ENCODE measurements around the gene ZNF107.
A peak's percentile ranks its signal among the peaks of the same experiment; 100 is the strongest.

Gene ZNF107

DNA sequence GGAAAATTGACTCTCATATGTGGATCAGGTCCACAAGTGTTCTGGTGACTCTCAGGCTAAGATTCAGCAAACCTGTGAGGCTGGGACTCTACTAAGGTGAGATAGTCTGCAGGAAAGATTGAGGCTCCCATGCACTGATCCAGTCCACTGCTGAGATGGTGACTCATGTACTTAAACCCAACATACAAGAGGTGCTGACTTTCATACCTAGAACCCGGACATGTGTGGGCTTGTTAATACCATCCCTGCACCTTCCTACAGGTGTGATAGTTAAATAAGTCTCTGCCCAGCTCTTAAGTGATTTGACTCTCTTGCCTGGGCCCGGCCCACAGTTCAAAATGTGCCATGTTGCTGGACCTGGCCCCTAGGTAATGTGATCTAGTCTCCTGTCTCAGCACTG, 27.1 kb upstream of the ZNF107 start:
- no peak overlapping the region for H3K4me3 ChIP-seq (ENCODE audit: low read depth, low read length, poor library complexity, severe bottlenecking)
- H4K20me1 ChIP-seq (ENCODE audit: insufficient read depth, low read length) = no peaks in the 10 kb centered on the region
- no peaks in the 10 kb centered on the region for H3K79me2 ChIP-seq (ENCODE audit: insufficient read depth, low read length)
- no peaks in the 10 kb centered on the region for H3K4me1 ChIP-seq (ENCODE audit: insufficient read depth, low read length, severe bottlenecking)
- H3K4me2 ChIP-seq (ENCODE audit: low read length) = no peak overlapping the region
- no peak overlapping the region for H3K27ac ChIP-seq (ENCODE audit: low read depth, low read length, poor library complexity, severe bottlenecking)
- H3K9me3 ChIP-seq (ENCODE audit: low read length) = no peaks in the 10 kb centered on the region
- no peak for TF ChIP-seq EZH2 (IDR thresholded peaks at IDR 0.05; ENCODE audit: borderline replicate concordance, low read length)
- TF ChIP-seq, protein P1, sequence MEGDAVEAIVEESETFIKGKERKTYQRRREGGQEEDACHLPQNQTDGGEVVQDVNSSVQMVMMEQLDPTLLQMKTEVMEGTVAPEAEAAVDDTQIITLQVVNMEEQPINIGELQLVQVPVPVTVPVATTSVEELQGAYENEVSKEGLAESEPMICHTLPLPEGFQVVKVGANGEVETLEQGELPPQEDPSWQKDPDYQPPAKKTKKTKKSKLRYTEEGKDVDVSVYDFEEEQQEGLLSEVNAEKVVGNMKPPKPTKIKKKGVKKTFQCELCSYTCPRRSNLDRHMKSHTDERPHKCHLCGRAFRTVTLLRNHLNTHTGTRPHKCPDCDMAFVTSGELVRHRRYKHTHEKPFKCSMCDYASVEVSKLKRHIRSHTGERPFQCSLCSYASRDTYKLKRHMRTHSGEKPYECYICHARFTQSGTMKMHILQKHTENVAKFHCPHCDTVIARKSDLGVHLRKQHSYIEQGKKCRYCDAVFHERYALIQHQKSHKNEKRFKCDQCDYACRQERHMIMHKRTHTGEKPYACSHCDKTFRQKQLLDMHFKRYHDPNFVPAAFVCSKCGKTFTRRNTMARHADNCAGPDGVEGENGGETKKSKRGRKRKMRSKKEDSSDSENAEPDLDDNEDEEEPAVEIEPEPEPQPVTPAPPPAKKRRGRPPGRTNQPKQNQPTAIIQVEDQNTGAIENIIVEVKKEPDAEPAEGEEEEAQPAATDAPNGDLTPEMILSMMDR (IDR thresholded peaks at IDR 0.05; ENCODE audit: low read length) = no peak
- H3K9me2 ChIP-seq (ENCODE audit: low read depth, low read length) = no peaks in the 10 kb centered on the region
- no peak overlapping the region for H2AFZ ChIP-seq (ENCODE audit: low read length)
- no peaks in the 10 kb centered on the region for H3K36me3 ChIP-seq (ENCODE audit: insufficient read depth, low read length)
- H3K27me3 ChIP-seq (ENCODE audit: insufficient read depth, low read length) = no peaks in the 10 kb centered on the region
- H3F3A ChIP-seq (ENCODE audit: insufficient read depth, low read length) = no peaks in the 10 kb centered on the region
- H3K9ac ChIP-seq (ENCODE audit: low read length) = no peak overlapping the region

DNA sequence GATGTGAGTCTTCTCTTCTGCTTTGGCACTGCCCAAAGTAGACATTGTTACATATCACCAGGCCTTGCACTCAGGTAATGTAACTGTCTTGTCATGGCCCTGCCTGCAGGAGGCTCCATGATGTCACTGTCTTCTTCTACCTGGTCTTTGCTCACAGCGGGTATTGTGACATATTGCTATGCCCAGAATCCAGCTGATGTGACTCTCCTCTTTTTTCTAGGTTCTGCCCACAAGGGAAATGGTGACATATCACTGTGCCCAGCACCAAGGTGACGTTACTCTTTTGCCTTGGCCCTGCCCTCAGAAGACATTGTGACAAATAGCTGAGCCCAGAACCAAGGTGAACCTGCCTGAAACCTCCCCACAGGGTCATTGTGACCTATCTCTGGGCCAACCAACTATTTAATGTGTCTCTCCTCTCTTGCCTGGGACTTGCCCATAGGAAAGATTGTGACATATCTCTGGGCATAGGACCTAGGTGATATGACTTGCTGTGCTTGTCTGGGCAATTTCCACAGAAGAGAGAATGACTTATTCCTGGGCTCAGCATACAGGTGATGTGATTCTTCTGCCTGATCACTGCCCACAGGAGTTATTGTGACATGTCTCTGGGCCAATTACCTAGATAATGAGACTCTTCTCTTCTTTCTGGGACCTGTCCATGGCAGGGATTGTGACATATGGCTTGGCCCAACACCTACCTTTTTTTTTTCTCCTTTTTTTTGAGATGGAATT, 26.5 kb upstream of the ZNF107 start:
- Histone ChIP-seq H2AFZ (ENCODE audit: low read length) (no peak overlapping the region), H3K36me3 (ENCODE audit: insufficient read depth, low read length) (no peaks in the 10 kb centered on the region), H3F3A (ENCODE audit: insufficient read depth, low read length) (no peaks in the 10 kb centered on the region), H3K9me2 (ENCODE audit: low read depth, low read length) (no peaks in the 10 kb centered on the region), H3K4me1 (ENCODE audit: insufficient read depth, low read length, severe bottlenecking) (no peaks in the 10 kb centered on the region), H3K9me3 (ENCODE audit: low read length) (no peaks in the 10 kb centered on the region), H3K79me2 (ENCODE audit: insufficient read depth, low read length) (no peaks in the 10 kb centered on the region), H3K9ac (ENCODE audit: low read length) (no peak overlapping the region), H3K27me3 (ENCODE audit: insufficient read depth, low read length) (no peaks in the 10 kb centered on the region), H3K4me3 (ENCODE audit: low read depth, low read length, poor library complexity, severe bottlenecking) (no peak overlapping the region), H3K4me2 (ENCODE audit: low read length) (no peak overlapping the region), H4K20me1 (ENCODE audit: insufficient read depth, low read length) (no peaks in the 10 kb centered on the region), H3K27ac (ENCODE audit: low read depth, low read length, poor library complexity, severe bottlenecking) (no peak overlapping the region)
- TF ChIP-seq EZH2 (IDR thresholded peaks at IDR 0.05; ENCODE audit: borderline replicate concordance, low read length) = no peak
- TF ChIP-seq, protein P1 (IDR thresholded peaks at IDR 0.05; ENCODE audit: low read length) = peak; percentile 54

DNA sequence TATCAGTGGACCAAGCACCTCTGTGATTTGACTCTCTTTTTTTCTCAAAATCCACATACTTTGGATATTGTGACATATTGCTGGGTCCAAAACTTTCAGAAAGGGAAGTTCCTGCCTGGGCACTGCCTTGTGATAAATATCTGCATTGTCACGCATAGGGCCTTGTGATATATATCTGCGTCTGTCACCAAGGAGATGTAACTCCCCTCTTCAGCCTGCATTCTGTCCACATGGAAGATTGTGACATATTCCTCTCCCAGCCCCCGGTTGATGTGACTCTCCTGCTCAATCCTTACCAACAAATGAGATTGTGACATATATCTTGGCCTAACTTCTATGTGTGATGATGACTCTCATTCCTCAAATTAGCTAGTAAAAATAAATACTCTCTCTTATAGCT, 25.4 kb upstream of the ZNF107 start:
- H3K79me2 ChIP-seq (ENCODE audit: insufficient read depth, low read length) = no peaks in the 10 kb centered on the region
- TF ChIP-seq EZH2 (IDR thresholded peaks at IDR 0.05; ENCODE audit: borderline replicate concordance, low read length) = no peak
- TF ChIP-seq, protein P1 (IDR thresholded peaks at IDR 0.05; ENCODE audit: low read length) = no peak
- no peak overlapping the region for H3K4me3 ChIP-seq (ENCODE audit: low read depth, low read length, poor library complexity, severe bottlenecking)
- H3K27me3 ChIP-seq (ENCODE audit: insufficient read depth, low read length) = no peaks in the 10 kb centered on the region
- H3F3A ChIP-seq (ENCODE audit: insufficient read depth, low read length) = no peaks in the 10 kb centered on the region
- H3K9me3 ChIP-seq (ENCODE audit: low read length) = no peaks in the 10 kb centered on the region
- H3K36me3 ChIP-seq (ENCODE audit: insufficient read depth, low read length) = no peaks in the 10 kb centered on the region
- H4K20me1 ChIP-seq (ENCODE audit: insufficient read depth, low read length) = no peaks in the 10 kb centered on the region
- H3K9me2 ChIP-seq (ENCODE audit: low read depth, low read length) = no peaks in the 10 kb centered on the region
- no peak overlapping the region for H3K9ac ChIP-seq (ENCODE audit: low read length)
- H2AFZ ChIP-seq (ENCODE audit: low read length) = no peak overlapping the region
- H3K4me2 ChIP-seq (ENCODE audit: low read length) = no peak overlapping the region
- H3K4me1 ChIP-seq (ENCODE audit: insufficient read depth, low read length, severe bottlenecking) = no peaks in the 10 kb centered on the region
- no peak overlapping the region for H3K27ac ChIP-seq (ENCODE audit: low read depth, low read length, poor library complexity, severe bottlenecking)
